ENCODE data around the gene C6orf89. TPM values are rescaled to one million over a fixed set of nuclear protein-coding genes. Genes with fewer than 3 reads are reported as not detected.

The C6orf89 gene
- total and polyA plus RNA-seq, 2 of the 8 experiments (the other 6 are each of a cell fraction or from before 2014, with no cell fraction given), result 4.6 to 12.3 TPM

GRCh38 chr6:36940027-36940426 is 54.3 kb downstream of the C6orf89 start:
- no peaks in the 10 kb centered on the region for H3K27me3 ChIP-seq (replicated peaks in 1 of 4; ENCODE audit: control insufficient read depth in 3 of 4, extremely low read depth in 1 of 4, insufficient read depth in 3 of 4, low read length in 3 of 4)
- no peak overlapping the region for H3K18ac ChIP-seq (ENCODE audit: extremely low read depth, low read length)
- no peak overlapping the region for H3K9ac ChIP-seq (replicated peaks in 1 of 4; ENCODE audit: extremely low read depth in 1 of 4, low read depth in 3 of 4, low read length in 3 of 4)
- WGBS, 2 experiments (ENCODE audit: extremely low coverage in 1 of 2, insufficient coverage in 1 of 2, insufficient read length in 1 of 2, insufficient replicate concordance in 2 of 2, low coverage in 1 of 2, low lambda C conversion rate in 2 of 2, missing lambda C conversion rate in 1 of 2), result 90% methylated on average over 9 of the region's 10 CpGs; no CpG with 5 or more reads in 1 of the 2 experiments
- no peaks in the 10 kb centered on the region for H3K79me1 ChIP-seq (ENCODE audit: low read depth, low read length)
- H3K36me3 ChIP-seq (ENCODE audit: control insufficient read depth in 2 of 4, insufficient read depth in 4 of 4, low read length in 3 of 4), result no peaks in the 10 kb centered on the region
- DNase-seq (ENCODE audit: low read depth in 1 of 2, low spot score in 2 of 2), result no peak
- no peak overlapping the region for H3K4me3 ChIP-seq (ENCODE audit: extremely low read depth in 1 of 4, insufficient read depth in 2 of 4, low read depth in 3 of 4, low read length in 4 of 4)
- H2BK15ac ChIP-seq (ENCODE audit: low read length), result no peak overlapping the region
- H2AFZ ChIP-seq (ENCODE audit: low read length), result no peak overlapping the region
- H4K91ac ChIP-seq (replicated peaks; ENCODE audit: insufficient read length, low read length), result no peak overlapping the region
- no peak for TF ChIP-seq CTBP2 (IDR thresholded peaks at IDR 0.05; ENCODE audit: borderline replicate concordance, insufficient read depth, insufficient read length, low read length)
- TF ChIP-seq E2F6 (IDR thresholded peaks at IDR 0.05), result no peak
- TF ChIP-seq TEAD4 (IDR thresholded peaks at IDR 0.05; ENCODE audit: low read depth, low read length), result no peak
- no peak for TF ChIP-seq PHF8 (conservative IDR thresholded peaks at IDR 0.05; ENCODE audit: low read depth, low read length)
- no peak for TF ChIP-seq TCF12 (IDR thresholded peaks at IDR 0.05; ENCODE audit: low read depth, low read length)
- no peak for TF ChIP-seq ASH2L (IDR thresholded peaks at IDR 0.05; ENCODE audit: low read length)
- no peak for TF ChIP-seq HDAC2 (IDR thresholded peaks at IDR 0.05; ENCODE audit: borderline replicate concordance in 1 of 2, low read depth in 2 of 2, low read length in 2 of 2)
- TF ChIP-seq ATF2 (IDR thresholded peaks at IDR 0.05; ENCODE audit: low read length), result no peak
- no peak for TF ChIP-seq KDM5A (IDR thresholded peaks at IDR 0.05; ENCODE audit: low read length)
- no peak for TF ChIP-seq GABPA (IDR thresholded peaks at IDR 0.05; ENCODE audit: borderline replicate concordance, insufficient read depth, low read length)
- no peak for TF ChIP-seq JUN (IDR thresholded peaks at IDR 0.05; ENCODE audit: low read depth, low read length)
- H2BK120ac ChIP-seq (replicated peaks; ENCODE audit: low read depth, low read length), result no peak overlapping the region
- ChIA-PET CTCF (ENCODE audit: partially characterized antibody) (interaction anchor here (0.9 to 1.2 kb wide), 3 partner anchors 14 to 174 kb away, joined by 3 to 4 read pairs (median 3); partner anchors contain the start of gene PI16), POLR2A (ENCODE audit: partially characterized antibody) (no interaction called here)
- no peak overlapping the region for H3K4me2 ChIP-seq (ENCODE audit: insufficient read depth in 1 of 2, low read depth in 2 of 2, low read length in 2 of 2)
- no peak overlapping the region for H3K4ac ChIP-seq (replicated peaks; ENCODE audit: insufficient read length, low read depth, low read length)
- no peaks in the 10 kb centered on the region for H3K4me1 ChIP-seq (replicated peaks in 1 of 4; ENCODE audit: control insufficient read depth in 3 of 4, insufficient read depth in 4 of 4, low read length in 3 of 4)
- no peak overlapping the region for H3K27ac ChIP-seq (ENCODE audit: low read depth, low read length)
- H4K5ac ChIP-seq (ENCODE audit: insufficient read length, low read depth, low read length), result no peak overlapping the region
- H3K23me2 ChIP-seq (ENCODE audit: low read depth, low read length), result no peaks in the 10 kb centered on the region
- no peak overlapping the region for H3K56ac ChIP-seq (replicated peaks; ENCODE audit: insufficient read length, low read depth, low read length)
- H3K79me2 ChIP-seq (ENCODE audit: control insufficient read depth in 1 of 2, insufficient read depth in 2 of 2, low read length in 2 of 2), result no peaks in the 10 kb centered on the region
- no peak overlapping the region for H2BK5ac ChIP-seq (ENCODE audit: low read depth, low read length)
- no peak overlapping the region for H3K23ac ChIP-seq (ENCODE audit: insufficient read length)
- no peaks in the 10 kb centered on the region for H3K9me3 ChIP-seq (ENCODE audit: insufficient read depth in 2 of 2, low read depth in 1 of 2, low read length in 1 of 2)
- no peak for FAIRE-seq
- no peak overlapping the region for H2BK20ac ChIP-seq (ENCODE audit: low read length)
- H3K14ac ChIP-seq (ENCODE audit: insufficient read length), result no peak overlapping the region
- H4K20me1 ChIP-seq (replicated peaks in 1 of 2; ENCODE audit: control insufficient read depth in 1 of 2, insufficient read depth in 2 of 2, low read length in 2 of 2), result no peaks in the 10 kb centered on the region
- H4K8ac ChIP-seq (ENCODE audit: extremely low read depth, insufficient read depth, low read length), result no peak overlapping the region
- H2AK5ac ChIP-seq (ENCODE audit: low read depth, low read length), result no peak overlapping the region
- no peak overlapping the region for H2BK12ac ChIP-seq (ENCODE audit: low read depth, low read length)
